Hepatocyte (in vitro differentiated cells): ENCODE measurements around the gene NXN. TPM values are rescaled to one million over a fixed set of nuclear protein-coding genes. Genes with fewer than 3 reads are reported as not detected.

ENCODE experiments used
- DNase-seq: peaks from one replicate; pipeline ENCODE4 v3.0.0-alpha.2; 2016; ENCODE audit warnings: low spot score
- H2AFZ ChIP-seq: fragments of 200-600 bp; sonication (generic); 2 replicates; pipeline ENCODE4 v1.6.0; 2016; ENCODE audit warnings: antibody characterized with exemption, mild to moderate bottlenecking
- H3K27ac ChIP-seq: fragments of 200-600 bp; sonication (generic); 2 replicates; pipeline ENCODE4 v1.5.1; 2016; ENCODE audit warnings: mild to moderate bottlenecking
- H3K27me3 ChIP-seq: fragments of 200-600 bp; sonication (generic); 2 replicates; pipeline ENCODE4 v1.6.1; 2016
- H3K36me3 ChIP-seq: fragments of 200-600 bp; sonication (generic); replicated peaks from 2 replicates; pipeline ENCODE4 v1.5.1; 2016; ENCODE audit warnings: low read depth; ENCODE audit not compliant: insufficient read depth
- H3K4me1 ChIP-seq: fragments of 200-600 bp; sonication (generic); 2 replicates; pipeline ENCODE4 v1.5.1; 2016; ENCODE audit warnings: mild to moderate bottlenecking, moderate library complexity; ENCODE audit not compliant: insufficient read depth
- H3K4me2 ChIP-seq: fragments of 200-600 bp; sonication (generic); 2 replicates; pipeline ENCODE4 v1.6.0; 2016
- H3K4me3 ChIP-seq: fragments of 200-600 bp; sonication (generic); 2 replicates; pipeline ENCODE4 v1.5.1; 2016; ENCODE audit warnings: mild to moderate bottlenecking
- H3K79me2 ChIP-seq: fragments of 200-600 bp; sonication (generic); 2 replicates; pipeline ENCODE4 v1.6.0; 2017; ENCODE audit warnings: mild to moderate bottlenecking
- H3K9me2 ChIP-seq: fragments of 200-600 bp; sonication (generic); replicated peaks from 2 replicates; pipeline ENCODE4 v1.6.0; 2017; ENCODE audit warnings: mild to moderate bottlenecking; ENCODE audit not compliant: insufficient read depth
- H3K9me3 ChIP-seq: fragments of 200-600 bp; sonication (generic); 2 replicates; pipeline ENCODE4 v1.5.1; 2016; ENCODE audit warnings: low read depth, mild to moderate bottlenecking
- H4K20me1 ChIP-seq: fragments of 200-600 bp; sonication (generic); 2 replicates; pipeline ENCODE4 v1.6.0; 2016; ENCODE audit warnings: mild to moderate bottlenecking; ENCODE audit not compliant: insufficient read depth, poor library complexity, severe bottlenecking
- EZH2 ChIP-seq: fragments of 200-600 bp; sonication (generic); IDR thresholded peaks from 2 replicates; pipeline ENCODE4 v1.6.1; 2016; ENCODE audit warnings: antibody characterized with exemption, mild to moderate bottlenecking, borderline replicate concordance
- EZH2phosphoT487 ChIP-seq: fragments of 200-600 bp; sonication (generic); IDR thresholded peaks from one replicate; pipeline ENCODE4 v1.6.1; 2018; ENCODE audit warnings: antibody characterized with exemption, mild to moderate bottlenecking, low read depth, moderate library complexity; ENCODE audit not compliant: unreplicated experiment, severe bottlenecking
- WGBS: methylation state at CpG from one replicate; pipeline ENCODE4 v1.1.6; 2016; ENCODE audit warnings: low lambda C conversion rate; ENCODE audit errors: missing lambda C conversion rate; 5-methylcytosine and 5-hydroxymethylcytosine counted together
- polyA plus RNA-seq: library from polyadenylated mRNA; unstranded; fragments of >200 nt; fragmentation: Nextera tagmentation; extraction: Ambion mirVana; gene quantifications from 2 replicates; pipeline ENCODE4 v1.2.1, GENCODE V29; 2016
- total RNA-seq: library from RNA; depleted of rRNA; stranded (reverse); fragments of >200 nt; gene quantifications from 2 replicates; pipeline ENCODE4 v1.2.3, GENCODE V29; 2014
- TF ChIP-seq, protein P1 (sequence below): fragments of 200-600 bp; sonication (generic); IDR thresholded peaks from 2 replicates; pipeline ENCODE4 v1.5.1; 2016; ENCODE audit warnings: antibody characterized with exemption, mild to moderate bottlenecking; ENCODE audit not compliant: poor library complexity

The NXN gene
- total and polyA plus RNA-seq, 2 experiments from 2014 or later, result 55.0 to 74.1 TPM

DNA sequence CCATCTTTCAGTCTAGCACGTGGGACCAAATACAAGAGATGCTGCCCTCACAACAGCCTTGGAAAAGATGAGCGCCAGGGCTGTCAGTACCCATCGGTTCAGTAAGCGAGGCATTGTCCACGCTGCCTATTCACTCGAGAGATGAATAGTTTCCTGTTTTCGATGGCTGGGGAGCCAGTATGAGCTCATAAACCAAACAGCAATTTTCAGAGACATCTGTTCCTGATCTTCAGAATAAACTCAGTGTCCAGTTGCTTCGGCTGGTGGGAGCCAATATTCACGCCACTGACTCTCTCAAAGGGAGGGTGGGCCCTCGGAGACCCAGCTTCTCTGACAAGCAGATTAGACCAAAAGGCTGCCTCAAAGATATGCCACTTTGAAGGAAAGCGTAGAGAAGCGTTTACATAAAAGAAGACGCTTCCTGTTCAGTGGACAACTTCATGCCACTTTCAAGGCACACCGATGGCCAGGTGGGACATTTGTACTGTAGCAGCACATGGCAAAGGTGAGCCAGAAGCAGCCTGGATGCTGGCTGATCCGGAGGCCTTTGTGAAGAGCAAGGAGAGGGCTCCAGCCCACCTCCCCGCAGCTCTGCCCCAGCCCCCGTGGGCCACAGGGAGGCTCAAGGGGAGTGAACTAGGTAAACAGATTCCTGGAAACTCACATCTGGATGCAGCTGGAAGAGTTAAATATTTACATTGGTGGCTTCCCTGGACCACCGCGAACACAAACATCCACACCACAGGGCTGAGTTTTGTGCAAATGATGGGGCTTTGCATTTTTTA, 23.4 kb upstream of the NXN start:
- no peak overlapping the region for H3K4me3 ChIP-seq
- no peak for DNase-seq
- no peaks in the 10 kb centered on the region for H3K9me2 ChIP-seq
- H3K27me3 ChIP-seq, result no peaks in the 10 kb centered on the region
- no peaks in the 10 kb centered on the region for H3K36me3 ChIP-seq
- H2AFZ ChIP-seq, result no peak overlapping the region
- H3K4me2 ChIP-seq, result peak overlapping the region; percentile 61
- no peaks in the 10 kb centered on the region for H3K9me3 ChIP-seq
- H4K20me1 ChIP-seq, result no peaks in the 10 kb centered on the region
- H3K4me1 ChIP-seq, result peaks cover 58% of the 10 kb centered on the region
- H3K79me2 ChIP-seq, result peaks cover 18% of the 10 kb centered on the region
- TF ChIP-seq, protein P1, sequence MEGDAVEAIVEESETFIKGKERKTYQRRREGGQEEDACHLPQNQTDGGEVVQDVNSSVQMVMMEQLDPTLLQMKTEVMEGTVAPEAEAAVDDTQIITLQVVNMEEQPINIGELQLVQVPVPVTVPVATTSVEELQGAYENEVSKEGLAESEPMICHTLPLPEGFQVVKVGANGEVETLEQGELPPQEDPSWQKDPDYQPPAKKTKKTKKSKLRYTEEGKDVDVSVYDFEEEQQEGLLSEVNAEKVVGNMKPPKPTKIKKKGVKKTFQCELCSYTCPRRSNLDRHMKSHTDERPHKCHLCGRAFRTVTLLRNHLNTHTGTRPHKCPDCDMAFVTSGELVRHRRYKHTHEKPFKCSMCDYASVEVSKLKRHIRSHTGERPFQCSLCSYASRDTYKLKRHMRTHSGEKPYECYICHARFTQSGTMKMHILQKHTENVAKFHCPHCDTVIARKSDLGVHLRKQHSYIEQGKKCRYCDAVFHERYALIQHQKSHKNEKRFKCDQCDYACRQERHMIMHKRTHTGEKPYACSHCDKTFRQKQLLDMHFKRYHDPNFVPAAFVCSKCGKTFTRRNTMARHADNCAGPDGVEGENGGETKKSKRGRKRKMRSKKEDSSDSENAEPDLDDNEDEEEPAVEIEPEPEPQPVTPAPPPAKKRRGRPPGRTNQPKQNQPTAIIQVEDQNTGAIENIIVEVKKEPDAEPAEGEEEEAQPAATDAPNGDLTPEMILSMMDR, result no peak
- no peak for TF ChIP-seq EZH2phosphoT487
- TF ChIP-seq EZH2, result no peak
- 53% methylated on average over 18 of the region's 19 CpGs for WGBS
- peak overlapping the region; percentile 89 for H3K27ac ChIP-seq

DNA sequence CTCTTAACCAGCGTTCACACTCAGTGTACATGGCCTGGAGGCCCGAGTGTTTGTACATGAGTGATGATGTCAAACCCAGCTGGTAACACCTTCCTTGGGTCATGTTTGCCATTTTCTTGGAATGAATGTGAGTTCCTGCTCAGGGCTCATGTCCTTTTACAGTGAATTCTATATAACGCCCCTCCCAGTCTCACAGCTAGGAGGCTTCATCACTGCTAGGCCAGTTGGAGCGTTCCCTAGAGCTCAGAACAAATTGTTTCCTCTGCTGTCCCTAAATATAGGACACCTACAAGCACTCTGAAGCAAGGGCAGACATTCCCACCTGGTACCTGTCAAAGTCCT, 22.8 kb upstream of the NXN start:
- WGBS, result 85% methylated on average over 4 of the region's 4 CpGs

DNA sequence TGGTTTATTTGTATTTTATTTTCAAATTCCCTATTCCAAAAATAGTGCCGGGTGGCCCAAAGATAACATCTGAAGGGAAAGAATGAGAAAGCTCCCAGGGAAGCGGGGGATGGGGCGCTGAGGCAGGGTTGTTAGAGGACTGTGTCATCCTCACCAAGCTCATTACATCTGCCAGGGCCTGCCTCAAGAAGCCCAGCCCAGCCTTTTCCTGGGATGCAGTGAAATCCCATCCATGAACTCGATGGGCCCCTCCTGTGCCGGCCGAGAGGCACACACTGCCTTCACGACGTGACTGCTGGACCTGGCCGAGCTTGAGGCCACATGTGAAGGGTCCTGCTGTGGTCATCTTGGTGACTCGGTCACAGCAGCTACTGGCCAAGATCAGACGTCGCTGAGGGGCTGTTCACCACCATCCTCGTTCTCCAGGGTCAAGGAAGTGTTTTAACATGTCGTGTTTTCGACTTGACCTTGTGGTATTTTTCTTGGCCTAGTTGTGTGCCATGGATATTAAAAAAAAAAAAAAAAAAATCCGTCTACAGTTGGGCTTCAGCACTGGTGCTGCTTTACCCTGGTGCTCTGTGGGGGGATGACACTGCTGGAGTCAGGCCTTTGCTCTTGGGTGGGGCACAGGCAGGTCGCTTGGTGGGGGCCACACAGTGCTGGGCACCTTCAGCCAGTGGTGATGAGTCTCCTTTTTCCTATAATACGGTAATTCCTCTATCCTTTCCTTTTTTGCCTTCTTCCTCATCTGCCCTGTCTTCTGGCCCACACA, 22.2 kb upstream of the NXN start:
- Histone ChIP-seq H3K27ac (peak overlapping the region; percentile 89), H3K4me2 (no peak overlapping the region), H4K20me1 (no peaks in the 10 kb centered on the region), H3K4me1 (peaks cover 61% of the 10 kb centered on the region), H3K27me3 (no peaks in the 10 kb centered on the region), H3K36me3 (no peaks in the 10 kb centered on the region), H2AFZ (no peak overlapping the region), H3K79me2 (peaks cover 28% of the 10 kb centered on the region), H3K4me3 (no peak overlapping the region), H3K9me2 (no peaks in the 10 kb centered on the region), H3K9me3 (no peaks in the 10 kb centered on the region)
- WGBS, result 83% methylated on average over 18 of the region's 18 CpGs
- no peak for DNase-seq
- TF ChIP-seq EZH2 (no peak), EZH2phosphoT487 (no peak)
- TF ChIP-seq, protein P1, result no peak

More for the DNA sequence above, 22.8 kb upstream of the NXN start:
- Histone ChIP-seq H2AFZ (no peak overlapping the region), H3K4me1 (peaks cover 61% of the 10 kb centered on the region), H3K36me3 (no peaks in the 10 kb centered on the region), H3K4me2 (peak overlapping the region; percentile 61), H3K9me3 (no peaks in the 10 kb centered on the region), H3K9me2 (no peaks in the 10 kb centered on the region), H3K27me3 (no peaks in the 10 kb centered on the region), H4K20me1 (no peaks in the 10 kb centered on the region), H3K79me2 (peaks cover 24% of the 10 kb centered on the region), H3K27ac (peak overlapping the region; percentile 89), H3K4me3 (no peak overlapping the region)
- TF ChIP-seq, protein P1, result no peak
- no peak for TF ChIP-seq EZH2phosphoT487
- TF ChIP-seq EZH2, result no peak
- no peak for DNase-seq
